Panc1 (cell line): ENCODE measurements around the gene PKP4.

ENCODE experiments used
- POLR2AphosphoS5 ChIP-seq: IDR thresholded peaks from 2 replicates; pipeline ENCODE4 v1.6.1; 2012; ENCODE audit warnings: mild to moderate bottlenecking, low read depth, low read length, moderate library complexity
- SIN3A ChIP-seq: IDR thresholded peaks from 2 replicates; pipeline ENCODE4 v1.6.1; 2012; ENCODE audit warnings: low read depth, mild to moderate bottlenecking, low read length, moderate library complexity, borderline replicate concordance; ENCODE audit not compliant: insufficient read depth
- TCF7L2 ChIP-seq: IDR thresholded peaks from 2 replicates; pipeline ENCODE4 v1.6.1; 2011; ENCODE audit warnings: mild to moderate bottlenecking, low read depth, low read length, inconsistent platforms
- TF ChIP-seq, protein P1 (sequence below): fragments of 450-650 bp; IDR thresholded peaks from 2 replicates; pipeline ENCODE4 v1.5.1; 2017; ENCODE audit warnings: mild to moderate bottlenecking
- TF ChIP-seq, protein P2 (sequence below), 2 experiments: IDR thresholded peaks; 2 replicates each; pipeline ENCODE4 v1.6.1; 2011 to 2012; ENCODE audit warnings: low read depth in 2 of 2, control low read depth in 1 of 2, low read length in 1 of 2, mild to moderate bottlenecking in 1 of 2, moderate library complexity in 1 of 2; ENCODE audit not compliant: insufficient read depth in 1 of 2

DNA sequence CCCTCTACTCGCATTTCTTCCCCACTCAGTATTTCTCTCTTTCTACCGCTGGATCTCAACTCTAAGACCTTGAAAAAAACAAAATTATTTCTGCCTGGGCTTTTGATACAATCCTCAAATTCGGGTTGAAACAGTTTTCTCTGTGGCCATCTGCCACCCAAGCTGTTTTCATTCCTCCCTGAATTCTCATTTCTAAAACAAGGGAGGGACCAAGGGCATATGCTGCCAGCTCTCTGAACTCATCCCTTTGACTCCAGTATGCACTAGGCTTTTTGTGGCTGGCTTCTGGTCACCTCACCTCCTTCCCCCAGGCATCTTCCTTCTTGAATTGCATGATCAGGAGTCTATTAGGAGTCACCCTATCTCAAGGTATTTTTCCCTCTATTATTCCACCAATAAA, 49.7 kb upstream of the PKP4 start:
- TF ChIP-seq, protein P1, sequence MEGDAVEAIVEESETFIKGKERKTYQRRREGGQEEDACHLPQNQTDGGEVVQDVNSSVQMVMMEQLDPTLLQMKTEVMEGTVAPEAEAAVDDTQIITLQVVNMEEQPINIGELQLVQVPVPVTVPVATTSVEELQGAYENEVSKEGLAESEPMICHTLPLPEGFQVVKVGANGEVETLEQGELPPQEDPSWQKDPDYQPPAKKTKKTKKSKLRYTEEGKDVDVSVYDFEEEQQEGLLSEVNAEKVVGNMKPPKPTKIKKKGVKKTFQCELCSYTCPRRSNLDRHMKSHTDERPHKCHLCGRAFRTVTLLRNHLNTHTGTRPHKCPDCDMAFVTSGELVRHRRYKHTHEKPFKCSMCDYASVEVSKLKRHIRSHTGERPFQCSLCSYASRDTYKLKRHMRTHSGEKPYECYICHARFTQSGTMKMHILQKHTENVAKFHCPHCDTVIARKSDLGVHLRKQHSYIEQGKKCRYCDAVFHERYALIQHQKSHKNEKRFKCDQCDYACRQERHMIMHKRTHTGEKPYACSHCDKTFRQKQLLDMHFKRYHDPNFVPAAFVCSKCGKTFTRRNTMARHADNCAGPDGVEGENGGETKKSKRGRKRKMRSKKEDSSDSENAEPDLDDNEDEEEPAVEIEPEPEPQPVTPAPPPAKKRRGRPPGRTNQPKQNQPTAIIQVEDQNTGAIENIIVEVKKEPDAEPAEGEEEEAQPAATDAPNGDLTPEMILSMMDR: no peak
- TF ChIP-seq TCF7L2 (no peak), POLR2AphosphoS5 (no peak), SIN3A (no peak)
- TF ChIP-seq, protein P2, sequence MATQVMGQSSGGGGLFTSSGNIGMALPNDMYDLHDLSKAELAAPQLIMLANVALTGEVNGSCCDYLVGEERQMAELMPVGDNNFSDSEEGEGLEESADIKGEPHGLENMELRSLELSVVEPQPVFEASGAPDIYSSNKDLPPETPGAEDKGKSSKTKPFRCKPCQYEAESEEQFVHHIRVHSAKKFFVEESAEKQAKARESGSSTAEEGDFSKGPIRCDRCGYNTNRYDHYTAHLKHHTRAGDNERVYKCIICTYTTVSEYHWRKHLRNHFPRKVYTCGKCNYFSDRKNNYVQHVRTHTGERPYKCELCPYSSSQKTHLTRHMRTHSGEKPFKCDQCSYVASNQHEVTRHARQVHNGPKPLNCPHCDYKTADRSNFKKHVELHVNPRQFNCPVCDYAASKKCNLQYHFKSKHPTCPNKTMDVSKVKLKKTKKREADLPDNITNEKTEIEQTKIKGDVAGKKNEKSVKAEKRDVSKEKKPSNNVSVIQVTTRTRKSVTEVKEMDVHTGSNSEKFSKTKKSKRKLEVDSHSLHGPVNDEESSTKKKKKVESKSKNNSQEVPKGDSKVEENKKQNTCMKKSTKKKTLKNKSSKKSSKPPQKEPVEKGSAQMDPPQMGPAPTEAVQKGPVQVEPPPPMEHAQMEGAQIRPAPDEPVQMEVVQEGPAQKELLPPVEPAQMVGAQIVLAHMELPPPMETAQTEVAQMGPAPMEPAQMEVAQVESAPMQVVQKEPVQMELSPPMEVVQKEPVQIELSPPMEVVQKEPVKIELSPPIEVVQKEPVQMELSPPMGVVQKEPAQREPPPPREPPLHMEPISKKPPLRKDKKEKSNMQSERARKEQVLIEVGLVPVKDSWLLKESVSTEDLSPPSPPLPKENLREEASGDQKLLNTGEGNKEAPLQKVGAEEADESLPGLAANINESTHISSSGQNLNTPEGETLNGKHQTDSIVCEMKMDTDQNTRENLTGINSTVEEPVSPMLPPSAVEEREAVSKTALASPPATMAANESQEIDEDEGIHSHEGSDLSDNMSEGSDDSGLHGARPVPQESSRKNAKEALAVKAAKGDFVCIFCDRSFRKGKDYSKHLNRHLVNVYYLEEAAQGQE (IDR thresholded peaks at IDR 0.05; ENCODE audit: insufficient read depth in 1 of 2, low read depth in 2 of 2, low read length in 1 of 2): no peak
